Nucleus accumbens (tissue), 56 donors: ENCODE measurements around the gene FREM1.

Source experiments
- DNase-seq, 56 donors: peaks; one replicate each; lab custom pipeline; 2025; lab: John Stamatoyannopoulos, UW

FREM1 gene

GRCh38 chr9:14823800-14824199 lies 86.4 kb downstream of the FREM1 start:
- DNase-seq = no peak

- DNase-seq = no peak
Measured at GRCh38 chr9:14822666-14823065, 87.6 kb downstream of the FREM1 start.

- no peak for DNase-seq
Measured at GRCh38 chr9:14819183-14819582, 91.0 kb downstream of the FREM1 start.

- DNase-seq = no peak
Measured at GRCh38 chr9:14814249-14814628, 96.0 kb downstream of the FREM1 start.

GRCh38 chr9:14813336-14814248 lies 96.6 kb downstream of the FREM1 start:
- DNase-seq = no peak

- DNase-seq = no peak
Measured at GRCh38 chr9:14812806-14813205, 97.4 kb downstream of the FREM1 start.

- no peak for DNase-seq
Measured at GRCh38 chr9:14811844-14812243, 98.4 kb downstream of the FREM1 start.

GRCh38 chr9:14806941-14807520 lies 103.2 kb downstream of the FREM1 start:
- no peak for DNase-seq

GRCh38 chr9:14799030-14799429 lies 111.2 kb downstream of the FREM1 start:
- no peak for DNase-seq

GRCh38 chr9:14797435-14797834 lies 112.8 kb downstream of the FREM1 start:
- DNase-seq = no peak

- DNase-seq = no peak
Measured at GRCh38 chr9:14793389-14793788, 116.8 kb downstream of the FREM1 start.

- no peak for DNase-seq
Measured at GRCh38 chr9:14790628-14791027, 119.6 kb downstream of the FREM1 start.

GRCh38 chr9:14788846-14789245 lies 121.4 kb downstream of the FREM1 start:
- no peak for DNase-seq

- DNase-seq = no peak
Measured at GRCh38 chr9:14783358-14783757, 126.9 kb downstream of the FREM1 start.

GRCh38 chr9:14782286-14783051 lies 127.8 kb downstream of the FREM1 start:
- DNase-seq = no peak

- no peak for DNase-seq
Measured at GRCh38 chr9:14780693-14781092, 129.5 kb downstream of the FREM1 start.

GRCh38 chr9:14780251-14780650 lies 130.0 kb downstream of the FREM1 start:
- DNase-seq = no peak

GRCh38 chr9:14779566-14780022 lies 130.6 kb downstream of the FREM1 start:
- DNase-seq = no peak

GRCh38 chr9:14778565-14778964 lies 131.7 kb downstream of the FREM1 start:
- no peak for DNase-seq

- DNase-seq = no peak
Measured at GRCh38 chr9:14775917-14776316, 134.3 kb downstream of the FREM1 start.

GRCh38 chr9:14770592-14770991 lies 139.6 kb downstream of the FREM1 start:
- DNase-seq = no peak
